H9 (cell line): ENCODE results near the gene SAA1. TPM values are rescaled to one million over a fixed set of nuclear protein-coding genes. Genes with fewer than 3 reads are reported as not detected.

Experiments
- DNase-seq: peaks from one replicate; pipeline ENCODE4 v3.0.0-alpha.2; 2017
- H2AFZ ChIP-seq: one replicate; pipeline ENCODE4 v1.6.1; 2013; ENCODE audit warnings: mild to moderate bottlenecking, low read length, control low read depth, moderate library complexity
- H2AK5ac ChIP-seq: 2 replicates; pipeline ENCODE4 v1.6.1; 2013; ENCODE audit warnings: low read length, control low read depth, mixed read lengths; ENCODE audit not compliant: insufficient read length
- H2BK120ac ChIP-seq: one replicate; pipeline ENCODE4 v1.6.1; 2013; ENCODE audit warnings: low read depth, mild to moderate bottlenecking, low read length, control low read depth, inconsistent platforms; ENCODE audit not compliant: poor library complexity, severe bottlenecking
- H2BK12ac ChIP-seq: 2 replicates; pipeline ENCODE4 v1.6.1; 2013; ENCODE audit warnings: low read length, control low read depth, mixed read lengths, low read depth; ENCODE audit not compliant: insufficient read length
- H2BK15ac ChIP-seq: 2 replicates; pipeline ENCODE4 v1.6.1; 2013; ENCODE audit warnings: low read depth, low read length, control low read depth
- H2BK20ac ChIP-seq: one replicate; pipeline ENCODE4 v1.6.1; 2013; ENCODE audit warnings: low read depth, mild to moderate bottlenecking, low read length, control low read depth, inconsistent platforms; ENCODE audit not compliant: poor library complexity, severe bottlenecking
- H2BK5ac ChIP-seq: 2 replicates; pipeline ENCODE4 v1.6.1; 2013; ENCODE audit warnings: low read length, control low read depth, mixed read lengths; ENCODE audit not compliant: insufficient read length
- H3K14ac ChIP-seq: 2 replicates; pipeline ENCODE4 v1.6.1; 2013; ENCODE audit warnings: low read length, control low read depth; ENCODE audit not compliant: insufficient read depth
- H3K18ac ChIP-seq: 2 replicates; pipeline ENCODE4 v1.6.1; 2013; ENCODE audit warnings: low read depth, mild to moderate bottlenecking, mixed read lengths, low read length, control low read depth; ENCODE audit not compliant: insufficient read length
- H3K23ac ChIP-seq: 2 replicates; pipeline ENCODE4 v1.6.1; 2013; ENCODE audit warnings: low read length, control low read depth, mixed read lengths, low read depth; ENCODE audit not compliant: insufficient read length
- H3K23me2 ChIP-seq: 2 replicates; pipeline ENCODE4 v1.6.1; 2013; ENCODE audit warnings: low read depth, mild to moderate bottlenecking, mixed read lengths, low read length, control low read depth; ENCODE audit not compliant: insufficient read length, poor library complexity, severe bottlenecking
- H3K27ac ChIP-seq: 2 replicates; pipeline ENCODE4 v1.5.1; 2013; ENCODE audit warnings: low read length, control low read depth, mixed read lengths, low read depth; ENCODE audit not compliant: insufficient read length
- H3K27me3 ChIP-seq: 2 replicates; pipeline ENCODE4 v1.6.1; 2013; ENCODE audit warnings: low read length, control low read depth, inconsistent platforms; ENCODE audit not compliant: insufficient read depth
- H3K4ac ChIP-seq: 2 replicates; pipeline ENCODE4 v1.6.1; 2013; ENCODE audit warnings: low read depth, mild to moderate bottlenecking, control low read depth, inconsistent platforms, low read length, moderate library complexity
- H3K4me1 ChIP-seq: 2 replicates; pipeline ENCODE4 v1.6.1; 2013; ENCODE audit warnings: low read length, control low read depth, inconsistent platforms; ENCODE audit not compliant: insufficient read depth
- H3K4me2 ChIP-seq: 2 replicates; pipeline ENCODE4 v1.6.1; 2013; ENCODE audit warnings: low read length, control low read depth, mixed read lengths; ENCODE audit not compliant: insufficient read length, insufficient read depth
- H3K56ac ChIP-seq: 2 replicates; pipeline ENCODE4 v1.6.1; 2013; ENCODE audit warnings: low read depth, mild to moderate bottlenecking, mixed read lengths, low read length, control low read depth; ENCODE audit not compliant: insufficient read length
- H3K79me1 ChIP-seq: 2 replicates; pipeline ENCODE4 v1.6.1; 2013; ENCODE audit warnings: low read depth, mild to moderate bottlenecking, moderate library complexity, low read length, control low read depth, inconsistent platforms; ENCODE audit not compliant: insufficient read depth, poor library complexity, severe bottlenecking
- H3K79me2 ChIP-seq: 2 replicates; pipeline ENCODE4 v1.6.1; 2013; ENCODE audit warnings: low read length, control low read depth, inconsistent platforms; ENCODE audit not compliant: insufficient read depth
- H3K9ac ChIP-seq: 2 replicates; pipeline ENCODE4 v1.6.1; 2013; ENCODE audit warnings: low read length, control low read depth, mixed read lengths; ENCODE audit not compliant: insufficient read length; ENCODE audit errors: extremely low read depth
- H3K9me3 ChIP-seq: one replicate; pipeline ENCODE4 v1.6.1; 2013; ENCODE audit warnings: low read depth, low read length, inconsistent platforms; ENCODE audit not compliant: control insufficient read depth
- H3T11ph ChIP-seq: one replicate; pipeline ENCODE4 v1.6.1; 2013; ENCODE audit warnings: mild to moderate bottlenecking, low read length, control low read depth, inconsistent platforms
- H4K20me1 ChIP-seq: one replicate; pipeline ENCODE4 v1.6.1; 2013; ENCODE audit not compliant: control insufficient read depth, insufficient read length, insufficient read depth
- H4K5ac ChIP-seq: 2 replicates; pipeline ENCODE4 v1.6.1; 2013; ENCODE audit warnings: low read depth, mild to moderate bottlenecking, mixed read lengths, low read length, control low read depth; ENCODE audit not compliant: insufficient read length
- H4K8ac ChIP-seq: replicated peaks from 2 replicates; pipeline ENCODE4 v1.6.1; 2013; ENCODE audit warnings: low read length, control low read depth, mixed read lengths, low read depth; ENCODE audit not compliant: insufficient read length
- H4K91ac ChIP-seq: 2 replicates; pipeline ENCODE4 v1.6.1; 2013; ENCODE audit warnings: low read depth, mild to moderate bottlenecking, moderate library complexity, mixed read lengths, low read length, control low read depth; ENCODE audit not compliant: insufficient read length
- H3K27ac Mint-ChIP-seq, 3 experiments: 2 replicates in 2 of 3; 3 replicates in 1 of 3; pipeline ENCODE4 v1.8.0; 2020 to 2021; ENCODE audit warnings: mixed read lengths in 3 of 3, mild to moderate bottlenecking in 1 of 3, moderate library complexity in 1 of 3
- H3K27me3 Mint-ChIP-seq: 2 replicates; pipeline ENCODE4 v1.8.0; 2021; ENCODE audit warnings: low read depth, mild to moderate bottlenecking, moderate library complexity, mixed read lengths
- H3K36me3 Mint-ChIP-seq, 3 experiments: 2 replicates in 2 of 3; 3 replicates in 1 of 3; pipeline ENCODE4 v1.8.0; 2020 to 2021; ENCODE audit warnings: low read depth in 3 of 3, mixed read lengths in 3 of 3; ENCODE audit not compliant: insufficient read depth in 1 of 3
- H3K4me1 Mint-ChIP-seq, 2 experiments: 2 replicates each; pipeline ENCODE4 v1.8.0; 2020; ENCODE audit warnings: mixed read lengths in 2 of 2
- H3K4me3 Mint-ChIP-seq, 2 experiments: 2 replicates in 1 of 2; 3 replicates in 1 of 2; pipeline ENCODE4 v1.8.0; 2020 to 2021; ENCODE audit warnings: mild to moderate bottlenecking in 2 of 2, mixed read lengths in 2 of 2, moderate library complexity in 1 of 2
- H3K9me3 Mint-ChIP-seq, 2 experiments: 2 replicates in 1 of 2; 3 replicates in 1 of 2; pipeline ENCODE4 v1.8.0; 2020; ENCODE audit warnings: mild to moderate bottlenecking in 2 of 2, mixed read lengths in 2 of 2, moderate library complexity in 1 of 2
- CTCF ChIP-seq: fragments of 200-600 bp; sonication (generic); conservative IDR thresholded peaks from 3 replicates; pipeline ENCODE4 v1.8.0; 2021; ENCODE audit warnings: antibody characterized with exemption, mild to moderate bottlenecking
- WGBS: extraction: QIAGEN DNeasy Blood & Tissue Kit; methylation state at CpG from one replicate; pipeline ENCODE4 v1.1.7; 2013; ENCODE audit warnings: missing lambda C conversion rate, low lambda C conversion rate, mixed read lengths; ENCODE audit not compliant: insufficient read length; ENCODE audit errors: extremely low coverage; 5-methylcytosine and 5-hydroxymethylcytosine counted together
- total RNA-seq: library from RNA; stranded (reverse); gene quantifications from 2 replicates; pipeline ENCODE4 v1.2.1, GENCODE V29; 2021

The SAA1 gene
- total RNA-seq, 1 experiment from 2014 or later: not detected

GRCh38 chr11:18222814-18223421 is 43.1 kb upstream of the SAA1 start:
- H3K23ac ChIP-seq: no peak overlapping the region
- H2BK20ac ChIP-seq: no peak overlapping the region
- H3K4ac ChIP-seq: no peak overlapping the region
- no peak overlapping the region for H2BK120ac ChIP-seq
- Mint-ChIP-seq H3K27me3 (peaks cover 11% of the 10 kb centered on the region), H3K4me1 (no peaks in the 10 kb centered on the region), H3K4me3 (no peak overlapping the region), H3K9me3 (peaks cover 0 to 5% of the 10 kb centered on the region in 2 experiments; a peak in 1 of 5 replicates), H3K27ac (no peak overlapping the region), H3K36me3 (no peaks in the 10 kb centered on the region)
- H3K23me2 ChIP-seq: no peaks in the 10 kb centered on the region
- H3K4me1 ChIP-seq: no peaks in the 10 kb centered on the region
- no peak overlapping the region for H4K8ac ChIP-seq
- H3T11ph ChIP-seq: no peak overlapping the region
- WGBS: no CpG with 5 or more reads among the region's 3 CpGs
- H3K14ac ChIP-seq: no peak overlapping the region
- TF ChIP-seq CTCF: no peak
- H3K27ac ChIP-seq: no peak overlapping the region
- no peaks in the 10 kb centered on the region for H3K79me2 ChIP-seq
- no peaks in the 10 kb centered on the region for H3K79me1 ChIP-seq
- H2BK5ac ChIP-seq: no peak overlapping the region
- no peak overlapping the region for H3K18ac ChIP-seq
- no peak overlapping the region for H3K9ac ChIP-seq
- H2AFZ ChIP-seq: no peak overlapping the region
- no peaks in the 10 kb centered on the region for H4K20me1 ChIP-seq
- no peak overlapping the region for H4K5ac ChIP-seq
- no peak overlapping the region for H3K4me2 ChIP-seq
- H3K56ac ChIP-seq: no peak overlapping the region
- H2AK5ac ChIP-seq: no peak overlapping the region
- DNase-seq: no peak
- H3K9me3 ChIP-seq: no peaks in the 10 kb centered on the region
- no peak overlapping the region for H2BK15ac ChIP-seq
- H2BK12ac ChIP-seq: no peak overlapping the region
- no peak overlapping the region for H4K91ac ChIP-seq
- H3K27me3 ChIP-seq: no peaks in the 10 kb centered on the region
